ENCODE measurements around the gene LRMDA. TPM values are rescaled to one million over a fixed set of nuclear protein-coding genes. Genes with fewer than 3 reads are reported as not detected.

The LRMDA gene
- polyA plus RNA-seq, 2 of the 4 experiments (the other 2 are of a cell fraction): 4.6 to 5.2 TPM

- DNase-seq (ENCODE audit: low read depth in 1 of 2, low spot score in 1 of 2): no peak
- Histone ChIP-seq H3K4me3 (no peak overlapping the region), H3K9me3 (no peaks in the 10 kb centered on the region), H3K4me1 (no peaks in the 10 kb centered on the region), H3K27ac (no peak overlapping the region), H3K4me2 (no peak overlapping the region)
- ChIA-PET CTCF (interaction anchor here (0.6 kb wide), 1 partner anchor 1422 kb away, joined by 3 read pairs; no protein-coding TSS in a partner anchor), POLR2A (no interaction called here)
- WGBS (ENCODE audit: missing lambda C conversion rate): 17% methylated on average over 1 of the region's 1 CpG
- TF ChIP-seq HOXB5 (CRISPR knock-in tag; IDR thresholded peaks at IDR 0.05) (no peak), ATOH8 (CRISPR knock-in tag; IDR thresholded peaks at IDR 0.05; ENCODE audit: low read depth) (no peak), EP300 (IDR thresholded peaks at IDR 0.05) (no peak), HDAC2 (IDR thresholded peaks at IDR 0.05) (no peak), RCOR1 (IDR thresholded peaks at IDR 0.05; ENCODE audit: low read depth, low read length) (no peak), EHMT2 (IDR thresholded peaks at IDR 0.05; ENCODE audit: low read depth) (no peak), RFX5 (IDR thresholded peaks at IDR 0.05) (no peak), SMC3 (IDR thresholded peaks at IDR 0.05) (no peak), ESRRA (IDR thresholded peaks at IDR 0.05; ENCODE audit: borderline replicate concordance, low read length) (no peak)
- TF ChIP-seq, protein P1, sequence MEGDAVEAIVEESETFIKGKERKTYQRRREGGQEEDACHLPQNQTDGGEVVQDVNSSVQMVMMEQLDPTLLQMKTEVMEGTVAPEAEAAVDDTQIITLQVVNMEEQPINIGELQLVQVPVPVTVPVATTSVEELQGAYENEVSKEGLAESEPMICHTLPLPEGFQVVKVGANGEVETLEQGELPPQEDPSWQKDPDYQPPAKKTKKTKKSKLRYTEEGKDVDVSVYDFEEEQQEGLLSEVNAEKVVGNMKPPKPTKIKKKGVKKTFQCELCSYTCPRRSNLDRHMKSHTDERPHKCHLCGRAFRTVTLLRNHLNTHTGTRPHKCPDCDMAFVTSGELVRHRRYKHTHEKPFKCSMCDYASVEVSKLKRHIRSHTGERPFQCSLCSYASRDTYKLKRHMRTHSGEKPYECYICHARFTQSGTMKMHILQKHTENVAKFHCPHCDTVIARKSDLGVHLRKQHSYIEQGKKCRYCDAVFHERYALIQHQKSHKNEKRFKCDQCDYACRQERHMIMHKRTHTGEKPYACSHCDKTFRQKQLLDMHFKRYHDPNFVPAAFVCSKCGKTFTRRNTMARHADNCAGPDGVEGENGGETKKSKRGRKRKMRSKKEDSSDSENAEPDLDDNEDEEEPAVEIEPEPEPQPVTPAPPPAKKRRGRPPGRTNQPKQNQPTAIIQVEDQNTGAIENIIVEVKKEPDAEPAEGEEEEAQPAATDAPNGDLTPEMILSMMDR (IDR thresholded peaks at IDR 0.05): no peak
- no peak for FAIRE-seq
- ATAC-seq: no peak
Observed at GRCh38 chr10:76230921-76231285, 799.5 kb downstream of the LRMDA start.

DNA sequence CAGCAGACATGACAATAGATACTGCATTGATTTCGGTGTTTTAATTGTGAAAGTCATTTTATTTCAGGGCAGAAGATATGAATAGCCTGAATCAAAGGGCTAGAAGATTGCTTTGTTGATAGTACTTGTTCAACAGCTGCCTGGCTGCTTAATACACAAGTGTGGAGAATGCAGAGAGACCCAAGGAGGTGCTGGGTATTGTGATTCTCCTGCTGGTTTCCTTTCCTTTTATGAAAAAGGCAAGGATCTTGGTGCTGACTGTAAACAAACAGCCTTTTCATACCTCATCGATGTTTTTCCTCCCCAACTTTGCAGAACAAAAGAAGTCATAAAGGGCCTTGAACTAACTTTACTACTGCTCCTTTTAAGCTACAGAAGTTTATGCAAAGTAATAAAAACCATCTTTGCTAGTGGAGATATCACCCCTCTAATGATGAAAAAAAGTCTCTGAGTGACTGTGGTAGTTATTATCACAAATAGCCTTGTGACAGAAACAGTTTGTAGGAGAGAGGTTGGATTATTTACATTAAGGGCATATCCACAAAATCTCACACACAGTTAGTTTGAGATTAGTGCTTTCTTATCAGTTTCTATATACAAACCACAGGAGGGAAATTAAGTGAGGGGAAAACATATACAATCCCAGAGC is 800.0 kb downstream of the LRMDA start:
- ChIA-PET CTCF (interaction anchor here (0.6 kb wide), 1 partner anchor 1423 kb away, joined by 3 read pairs; no protein-coding TSS in a partner anchor), POLR2A (no interaction called here)
- H3K4me2 ChIP-seq: no peak overlapping the region
- FAIRE-seq (no peak), DNase-seq (ENCODE audit: low read depth in 1 of 2, low spot score in 1 of 2) (no peak), ATAC-seq (no peak)
- H3K27ac ChIP-seq: no peak overlapping the region
- H3K4me3 ChIP-seq: no peak overlapping the region
- WGBS (ENCODE audit: missing lambda C conversion rate): 5% methylated on average over 2 of the region's 2 CpGs
- TF ChIP-seq, protein P2, sequence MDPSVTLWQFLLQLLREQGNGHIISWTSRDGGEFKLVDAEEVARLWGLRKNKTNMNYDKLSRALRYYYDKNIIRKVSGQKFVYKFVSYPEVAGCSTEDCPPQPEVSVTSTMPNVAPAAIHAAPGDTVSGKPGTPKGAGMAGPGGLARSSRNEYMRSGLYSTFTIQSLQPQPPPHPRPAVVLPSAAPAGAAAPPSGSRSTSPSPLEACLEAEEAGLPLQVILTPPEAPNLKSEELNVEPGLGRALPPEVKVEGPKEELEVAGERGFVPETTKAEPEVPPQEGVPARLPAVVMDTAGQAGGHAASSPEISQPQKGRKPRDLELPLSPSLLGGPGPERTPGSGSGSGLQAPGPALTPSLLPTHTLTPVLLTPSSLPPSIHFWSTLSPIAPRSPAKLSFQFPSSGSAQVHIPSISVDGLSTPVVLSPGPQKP (IDR thresholded peaks at IDR 0.05; ENCODE audit: low read depth, low read length): no peak
- TF ChIP-seq POLR2A (IDR thresholded peaks at IDR 0.05; ENCODE audit: low read length): no peak
- TF ChIP-seq ATOH8 (CRISPR knock-in tag; IDR thresholded peaks at IDR 0.05; ENCODE audit: low read depth): no peak
- no peak for TF ChIP-seq NR3C1 (IDR thresholded peaks at IDR 0.05)
- TF ChIP-seq, protein P3, sequence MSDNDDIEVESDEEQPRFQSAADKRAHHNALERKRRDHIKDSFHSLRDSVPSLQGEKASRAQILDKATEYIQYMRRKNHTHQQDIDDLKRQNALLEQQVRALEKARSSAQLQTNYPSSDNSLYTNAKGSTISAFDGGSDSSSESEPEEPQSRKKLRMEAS (IDR thresholded peaks at IDR 0.05): no peak
- H3K9me3 ChIP-seq: no peaks in the 10 kb centered on the region
- no peaks in the 10 kb centered on the region for H3K4me1 ChIP-seq

DNA sequence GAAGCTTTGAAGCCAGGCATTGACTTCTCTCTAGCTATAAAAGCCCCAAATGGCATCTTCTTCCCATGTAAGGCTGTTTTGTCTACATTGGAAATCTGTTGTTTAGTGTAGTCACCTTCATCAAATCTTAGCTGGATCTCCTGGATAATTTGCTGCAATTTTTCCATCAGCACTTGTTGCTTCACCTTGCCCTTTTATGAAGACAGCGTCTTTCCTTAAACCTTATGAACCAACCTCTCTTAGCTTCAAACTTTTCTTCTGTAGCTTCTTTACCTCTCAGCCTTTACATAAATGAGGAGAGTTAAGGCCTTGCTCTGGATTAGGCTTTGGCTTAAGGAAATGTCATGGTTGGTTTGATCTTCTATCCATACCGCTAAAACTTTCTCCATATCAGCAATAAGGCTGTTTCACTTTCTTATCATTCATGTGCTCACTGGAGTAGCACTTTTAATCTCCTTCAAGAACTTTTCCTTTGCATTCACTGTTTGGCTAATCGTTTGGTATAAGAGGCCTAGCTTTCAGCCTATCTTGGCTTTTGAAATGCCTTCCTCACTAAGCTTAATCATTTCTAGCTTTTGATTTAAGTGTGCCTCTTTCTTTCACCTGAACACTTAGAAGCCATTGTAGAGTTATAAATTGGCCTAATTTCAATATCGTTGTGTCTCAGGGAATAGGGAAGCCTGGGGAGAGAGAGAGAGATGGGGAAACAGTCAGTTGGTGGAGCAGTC is 803.2 kb downstream of the LRMDA start:
- 47% methylated on average over 4 of the region's 4 CpGs for WGBS (ENCODE audit: missing lambda C conversion rate)
- Histone ChIP-seq H3K4me2 (no peak overlapping the region), H3K4me1 (no peaks in the 10 kb centered on the region), H3K9me3 (no peaks in the 10 kb centered on the region), H3K4me3 (no peak overlapping the region), H3K27ac (no peak overlapping the region)
- ChIA-PET CTCF (no interaction called here), POLR2A (no interaction called here)
- no peak for DNase-seq (ENCODE audit: low read depth in 1 of 2, low spot score in 1 of 2)
- TF ChIP-seq CHD2 (IDR thresholded peaks at IDR 0.05; ENCODE audit: low read length, partially characterized antibody): no peak
- no peak for ATAC-seq
- no peak for FAIRE-seq

All from A549 (cell line).